ENCODE data around the gene CBLC. TPM values are rescaled to one million over a fixed set of nuclear protein-coding genes. Genes with fewer than 3 reads are reported as not detected.

Gene CBLC
- total RNA-seq, 1 experiment from 2014 or later, result 15.9 TPM

GRCh38 chr19:44735011-44735410 lies 42.7 kb upstream of the CBLC start:
- Histone ChIP-seq H3K56ac (ENCODE audit: insufficient read length, low read depth, low read length) (no peak overlapping the region), H3K4me1 (ENCODE audit: insufficient read depth, low read length) (no peaks in the 10 kb centered on the region; the same call in 1 of the 2 replicates), H2BK15ac (ENCODE audit: low read depth, low read length) (no peak overlapping the region), H2BK12ac (ENCODE audit: insufficient read length, low read depth, low read length) (no peak overlapping the region), H4K8ac (replicated peaks; ENCODE audit: insufficient read length, low read depth, low read length) (no peak overlapping the region), H3K79me2 (ENCODE audit: insufficient read depth, low read length) (no peaks in the 10 kb centered on the region), H4K20me1 (ENCODE audit: control insufficient read depth, insufficient read depth, insufficient read length) (no peaks in the 10 kb centered on the region), H2BK120ac (ENCODE audit: low read depth, low read length, poor library complexity, severe bottlenecking) (no peak overlapping the region), H3K27ac (ENCODE audit: insufficient read length, low read depth, low read length) (no peak overlapping the region), H3K79me1 (ENCODE audit: insufficient read depth, low read depth, low read length, poor library complexity, severe bottlenecking) (no peaks in the 10 kb centered on the region), H4K5ac (ENCODE audit: insufficient read length, low read depth, low read length) (no peak overlapping the region), H3K14ac (ENCODE audit: insufficient read depth, low read length) (no peak overlapping the region), H3T11ph (ENCODE audit: low read length) (no peak overlapping the region), H2BK5ac (ENCODE audit: insufficient read length, low read length) (no peak overlapping the region), H2AFZ (ENCODE audit: low read length) (no peak overlapping the region), H2AK5ac (ENCODE audit: insufficient read length, low read length) (no peak overlapping the region), H3K9me3 (ENCODE audit: control insufficient read depth, low read depth, low read length) (no peaks in the 10 kb centered on the region), H2BK20ac (ENCODE audit: low read depth, low read length, poor library complexity, severe bottlenecking) (no peak overlapping the region), H3K9ac (ENCODE audit: extremely low read depth, insufficient read length, low read length) (no peak overlapping the region), H3K18ac (ENCODE audit: insufficient read length, low read depth, low read length) (no peak overlapping the region), H3K4ac (ENCODE audit: low read depth, low read length) (no peak overlapping the region), H3K27me3 (ENCODE audit: insufficient read depth, low read length) (no peaks in the 10 kb centered on the region), H3K4me2 (ENCODE audit: insufficient read depth, insufficient read length, low read length) (no peak overlapping the region), H3K23me2 (ENCODE audit: insufficient read length, low read depth, low read length, poor library complexity, severe bottlenecking) (no peaks in the 10 kb centered on the region), H3K23ac (ENCODE audit: insufficient read length, low read depth, low read length) (no peak overlapping the region), H4K91ac (ENCODE audit: insufficient read length, low read depth, low read length) (no peak overlapping the region)
- peaks cover 0 to 3% of the 10 kb centered on the region in 2 experiments; a peak in 1 of 5 replicates for H3K9me3 Mint-ChIP-seq
- H3K4me3 Mint-ChIP-seq, result no peak overlapping the region
- peaks cover 30% of the 10 kb centered on the region for H3K27me3 Mint-ChIP-seq (ENCODE audit: low read depth)
- no CpG with 5 or more reads among the region's 5 CpGs for WGBS (ENCODE audit: extremely low coverage, insufficient read length, low lambda C conversion rate)
- H3K36me3 Mint-ChIP-seq (ENCODE audit: insufficient read depth in 1 of 3, low read depth in 3 of 3), result no peaks in the 10 kb centered on the region; a peak in 1 of 7 replicates
- no peak overlapping the region; a peak in 1 of 7 replicates for H3K27ac Mint-ChIP-seq
- no peak for DNase-seq
- H3K4me1 Mint-ChIP-seq, result peaks cover 7 to 8% of the 10 kb centered on the region in 2 experiments; a peak in 3 of 4 replicates
- TF ChIP-seq, protein P1, sequence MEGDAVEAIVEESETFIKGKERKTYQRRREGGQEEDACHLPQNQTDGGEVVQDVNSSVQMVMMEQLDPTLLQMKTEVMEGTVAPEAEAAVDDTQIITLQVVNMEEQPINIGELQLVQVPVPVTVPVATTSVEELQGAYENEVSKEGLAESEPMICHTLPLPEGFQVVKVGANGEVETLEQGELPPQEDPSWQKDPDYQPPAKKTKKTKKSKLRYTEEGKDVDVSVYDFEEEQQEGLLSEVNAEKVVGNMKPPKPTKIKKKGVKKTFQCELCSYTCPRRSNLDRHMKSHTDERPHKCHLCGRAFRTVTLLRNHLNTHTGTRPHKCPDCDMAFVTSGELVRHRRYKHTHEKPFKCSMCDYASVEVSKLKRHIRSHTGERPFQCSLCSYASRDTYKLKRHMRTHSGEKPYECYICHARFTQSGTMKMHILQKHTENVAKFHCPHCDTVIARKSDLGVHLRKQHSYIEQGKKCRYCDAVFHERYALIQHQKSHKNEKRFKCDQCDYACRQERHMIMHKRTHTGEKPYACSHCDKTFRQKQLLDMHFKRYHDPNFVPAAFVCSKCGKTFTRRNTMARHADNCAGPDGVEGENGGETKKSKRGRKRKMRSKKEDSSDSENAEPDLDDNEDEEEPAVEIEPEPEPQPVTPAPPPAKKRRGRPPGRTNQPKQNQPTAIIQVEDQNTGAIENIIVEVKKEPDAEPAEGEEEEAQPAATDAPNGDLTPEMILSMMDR (conservative IDR thresholded peaks at IDR 0.05), result no peak
